SKM-1 treated with dmso at 0.1 percent for 144 hours (cell line): ENCODE measurements around the gene FARP1.

Experiments used
- DNase-seq: peaks from one replicate; lab custom pipeline; 2025; ENCODE audit not compliant: unreplicated experiment; lab: John Stamatoyannopoulos, UW

The FARP1 gene

DNA sequence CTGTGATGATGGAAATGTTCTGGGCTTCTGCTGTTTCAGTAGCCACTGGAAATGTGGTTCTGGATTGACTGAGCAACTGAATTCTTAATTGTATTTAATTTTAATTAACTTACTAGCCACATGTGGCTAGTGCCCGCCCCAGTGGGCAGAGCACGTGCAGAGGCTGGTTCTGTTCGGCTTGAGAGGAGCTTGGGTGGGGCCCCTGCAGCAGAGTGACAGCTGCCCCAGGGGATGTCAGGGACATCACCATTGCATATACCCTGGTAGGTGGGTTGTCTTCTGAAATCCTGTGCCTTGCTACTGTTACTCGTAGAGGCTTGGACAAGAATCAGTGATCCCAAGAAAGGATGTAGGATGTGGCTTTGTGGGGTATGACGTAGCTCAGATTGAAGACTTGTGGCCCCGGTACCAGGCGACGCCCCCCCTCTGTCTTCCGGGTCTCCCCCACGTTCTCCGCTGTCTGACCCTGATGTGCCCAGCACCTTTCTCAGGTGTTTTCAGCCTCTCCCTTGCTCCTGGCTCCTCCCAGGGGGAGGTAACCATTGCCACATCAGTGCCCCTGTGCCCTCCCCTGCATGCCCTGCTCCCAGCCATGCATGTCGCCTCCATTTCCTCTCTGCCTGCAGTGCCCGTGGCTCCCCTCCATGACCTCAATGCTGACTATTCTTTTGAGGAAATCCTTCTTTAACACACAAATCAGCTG lies 136.7 kb downstream of the FARP1 start:
- DNase-seq: no peak

DNA sequence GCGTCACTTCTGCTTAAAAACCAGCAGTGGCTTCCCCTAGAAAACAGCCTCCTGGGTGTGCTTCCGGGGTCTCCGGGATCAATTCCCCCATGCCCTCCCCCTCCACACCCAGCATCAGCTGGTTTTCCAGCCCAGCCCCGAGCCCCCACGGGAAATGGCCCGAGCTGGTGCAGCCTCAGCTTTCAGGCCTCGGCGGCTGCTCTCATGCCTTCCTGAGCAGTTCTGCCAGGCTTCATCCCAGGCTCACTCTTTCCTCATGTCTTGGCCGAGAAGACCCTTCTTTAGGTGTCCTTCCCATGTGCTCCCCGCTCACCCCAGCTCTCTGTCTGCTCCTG lies 137.2 kb downstream of the FARP1 start:
- no peak for DNase-seq

DNA sequence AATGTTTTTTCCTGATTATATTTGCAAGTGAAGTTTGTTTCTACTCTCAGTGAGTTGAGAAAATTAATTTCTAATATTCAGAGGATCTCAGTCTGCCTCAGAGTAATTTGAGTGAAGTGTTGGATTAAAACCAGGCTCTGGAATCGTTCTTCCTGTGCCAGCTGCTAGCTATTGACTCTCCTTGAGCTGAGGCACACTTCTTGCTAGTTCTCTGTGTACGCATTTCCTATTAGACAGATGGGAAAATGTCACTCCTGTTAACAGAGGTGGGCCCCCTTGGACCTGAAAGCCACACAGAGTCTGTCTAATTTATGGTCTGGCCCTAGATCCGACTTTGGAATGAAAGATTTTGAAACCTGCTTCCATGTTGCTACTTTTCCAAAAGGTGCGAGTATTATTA lies 141.8 kb downstream of the FARP1 start:
- DNase-seq: no peak

DNA sequence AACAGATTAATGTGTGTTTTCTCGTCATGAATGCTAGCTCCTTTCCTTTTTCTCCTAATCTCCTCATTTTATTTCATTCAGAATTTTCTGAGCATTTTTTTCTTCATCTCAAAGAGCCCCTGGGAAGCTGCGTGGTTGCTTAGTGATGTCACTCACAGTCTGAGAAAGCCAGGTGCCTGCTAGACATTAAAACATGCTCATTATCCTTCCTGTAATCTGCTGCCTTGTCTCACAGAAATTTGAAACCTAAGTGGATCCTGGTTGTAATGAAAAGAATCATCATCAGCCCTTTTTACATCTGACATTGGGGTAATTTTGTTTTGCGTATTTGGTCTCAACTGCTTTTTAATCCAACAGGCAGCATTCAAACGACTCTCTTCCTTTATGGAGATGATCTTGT lies 142.4 kb downstream of the FARP1 start:
- no peak for DNase-seq

DNA sequence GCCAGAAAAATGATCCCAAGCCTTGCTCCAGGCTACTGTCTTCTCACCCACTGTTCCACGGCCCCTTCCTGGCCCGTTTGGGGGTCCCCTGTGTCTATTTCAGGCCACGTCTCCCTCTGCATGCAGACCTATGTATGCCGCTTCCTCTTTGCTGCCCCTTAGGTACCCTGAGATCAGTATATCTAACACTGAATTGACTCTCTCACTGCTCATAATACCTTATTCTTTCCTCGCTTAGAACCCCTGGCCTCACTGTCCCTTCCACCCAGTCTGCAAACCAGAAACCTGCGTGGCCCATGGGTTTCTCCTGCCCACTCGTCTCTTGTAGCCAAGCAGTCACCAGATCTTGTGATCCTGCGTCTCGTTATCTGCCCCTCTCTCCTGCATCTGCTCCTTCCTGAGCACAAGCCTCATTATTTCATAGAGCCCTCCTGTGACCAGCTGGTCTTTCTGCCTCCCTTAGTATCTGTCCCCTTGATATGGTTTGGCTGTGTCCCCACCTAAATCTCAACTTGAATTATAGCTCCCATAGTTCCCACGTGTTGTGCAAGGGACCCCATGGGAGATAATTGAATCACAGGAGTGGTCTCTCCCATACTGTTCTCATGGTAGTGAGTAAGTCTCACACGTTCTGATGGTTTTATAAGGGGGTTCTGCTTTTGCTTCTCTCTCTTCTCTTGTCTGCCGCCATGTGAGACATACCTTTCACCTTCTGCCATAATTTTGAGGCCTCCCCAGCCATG lies 143.1 kb downstream of the FARP1 start:
- DNase-seq: no peak

DNA sequence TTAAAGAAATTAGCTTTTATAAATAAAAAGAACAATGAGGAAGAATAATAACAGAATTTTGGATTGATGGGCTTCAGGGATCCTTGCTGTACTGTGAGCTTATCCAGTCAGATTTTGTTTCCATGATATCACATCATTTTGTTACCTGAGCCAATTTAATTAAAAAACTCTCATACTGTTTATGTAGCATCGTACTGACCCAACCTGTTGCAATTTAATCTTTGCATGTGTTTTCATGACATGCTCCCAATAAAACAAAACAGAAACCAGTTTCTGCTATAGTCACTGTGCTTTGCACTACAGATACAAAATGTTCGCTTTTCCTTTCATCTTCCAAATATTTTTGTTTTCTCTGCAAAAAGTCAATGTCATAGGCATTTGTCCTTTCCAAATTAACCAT lies 143.9 kb downstream of the FARP1 start:
- DNase-seq: no peak

DNA sequence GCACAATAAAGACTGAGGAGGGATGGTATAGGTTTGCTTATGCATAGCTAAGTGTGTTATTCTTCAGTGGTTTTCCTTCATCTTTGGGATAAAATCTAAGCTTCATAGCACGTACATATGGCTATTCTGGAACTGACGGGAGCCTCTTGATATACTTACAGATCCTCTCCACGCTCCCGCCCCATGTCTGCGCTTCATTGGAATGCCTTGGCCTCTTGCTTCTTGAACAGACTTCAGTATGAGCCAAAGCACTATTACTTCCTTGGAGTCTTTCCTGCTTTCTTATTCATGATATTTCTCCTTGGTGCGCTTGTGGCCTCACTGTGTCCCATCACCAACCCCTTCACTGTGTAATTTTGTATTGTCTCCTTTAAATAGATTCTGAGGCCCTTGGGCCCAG lies 145.3 kb downstream of the FARP1 start:
- no peak for DNase-seq

DNA sequence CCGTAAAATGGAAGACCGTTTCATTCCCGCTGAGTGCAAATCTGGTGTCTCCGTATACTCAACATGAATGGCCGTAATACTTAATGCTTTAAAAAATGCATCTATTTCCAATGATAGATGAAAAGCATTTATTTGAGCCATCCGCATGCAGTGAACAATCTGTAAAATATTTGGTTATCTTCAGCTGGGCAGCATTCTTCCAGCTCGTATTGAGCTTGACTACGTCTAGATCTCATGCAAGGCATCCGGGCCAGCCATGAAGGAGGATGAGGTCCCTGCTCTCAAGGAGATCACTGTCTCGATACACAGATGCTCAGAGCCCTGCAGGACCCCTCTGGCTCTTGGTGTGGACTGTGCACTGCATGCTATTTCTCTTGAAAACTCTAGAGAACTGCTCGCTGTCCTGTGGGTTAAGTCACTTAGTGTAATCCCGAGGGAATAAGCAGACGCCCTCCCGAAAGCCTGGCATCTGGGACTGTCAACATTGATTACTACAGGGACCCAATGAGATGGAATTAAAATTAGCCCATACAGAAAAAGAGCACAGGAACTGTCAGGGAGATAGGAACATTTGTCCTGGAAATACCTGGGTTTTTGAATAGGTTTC lies 146.5 kb downstream of the FARP1 start:
- DNase-seq: no peak

DNA sequence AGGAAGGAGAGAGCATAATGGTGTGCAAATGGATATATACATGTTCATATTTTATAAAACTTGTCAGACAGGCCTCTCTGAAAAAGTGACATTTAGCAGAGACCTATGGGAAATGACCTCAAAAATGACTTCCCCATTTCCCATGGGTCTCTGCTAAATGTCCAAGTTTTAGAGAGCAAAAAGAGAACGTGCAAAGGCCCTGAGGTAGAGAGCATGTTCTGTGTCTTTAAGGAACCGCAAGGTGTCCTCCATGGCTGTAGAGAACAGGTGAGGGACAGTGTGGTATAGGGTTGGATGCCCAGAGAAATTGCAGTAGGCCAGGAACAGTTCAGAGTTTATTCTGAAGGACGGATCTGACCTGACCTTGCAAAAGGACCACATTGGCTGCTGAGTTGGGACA lies 147.4 kb downstream of the FARP1 start:
- DNase-seq: no peak

DNA sequence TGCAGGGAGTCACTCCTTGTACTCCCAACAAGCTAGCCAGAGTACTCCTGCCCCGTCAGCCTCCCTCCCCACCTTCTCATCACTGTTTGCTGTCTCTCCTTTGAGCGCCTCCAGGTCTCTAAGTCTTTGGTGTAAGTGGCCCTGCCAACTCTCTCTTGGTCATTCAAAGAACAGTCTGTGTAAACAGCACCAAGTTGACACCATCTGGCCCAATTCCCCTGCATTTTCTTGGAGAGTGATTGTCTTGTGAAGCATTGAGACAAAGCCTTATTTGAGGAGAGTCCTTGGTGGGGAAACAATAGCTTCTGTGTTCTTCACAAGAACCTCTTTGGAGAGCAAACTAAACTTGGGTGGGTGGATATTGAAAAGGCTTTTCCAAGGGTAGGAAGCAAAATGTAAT lies 148.8 kb downstream of the FARP1 start:
- DNase-seq: no peak

DNA sequence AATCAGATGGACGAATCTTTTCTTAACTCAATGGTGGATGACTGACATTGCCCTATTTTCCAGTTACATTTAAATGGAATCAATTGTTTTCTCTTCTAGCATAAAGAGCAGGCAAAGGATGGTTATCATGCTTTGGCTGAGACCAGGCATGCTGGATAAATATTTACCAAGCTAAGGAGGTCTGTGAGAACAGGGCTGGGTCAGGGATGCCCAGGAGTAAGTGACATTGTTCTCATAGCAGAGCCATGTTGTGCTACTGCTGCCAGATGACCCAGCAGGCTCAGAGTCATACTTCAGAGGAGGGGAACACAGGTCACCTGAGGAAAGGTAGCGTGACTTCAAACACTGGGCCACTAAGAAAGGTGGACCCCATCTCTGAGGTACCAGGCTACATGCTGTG lies 150.2 kb downstream of the FARP1 start:
- DNase-seq: no peak

DNA sequence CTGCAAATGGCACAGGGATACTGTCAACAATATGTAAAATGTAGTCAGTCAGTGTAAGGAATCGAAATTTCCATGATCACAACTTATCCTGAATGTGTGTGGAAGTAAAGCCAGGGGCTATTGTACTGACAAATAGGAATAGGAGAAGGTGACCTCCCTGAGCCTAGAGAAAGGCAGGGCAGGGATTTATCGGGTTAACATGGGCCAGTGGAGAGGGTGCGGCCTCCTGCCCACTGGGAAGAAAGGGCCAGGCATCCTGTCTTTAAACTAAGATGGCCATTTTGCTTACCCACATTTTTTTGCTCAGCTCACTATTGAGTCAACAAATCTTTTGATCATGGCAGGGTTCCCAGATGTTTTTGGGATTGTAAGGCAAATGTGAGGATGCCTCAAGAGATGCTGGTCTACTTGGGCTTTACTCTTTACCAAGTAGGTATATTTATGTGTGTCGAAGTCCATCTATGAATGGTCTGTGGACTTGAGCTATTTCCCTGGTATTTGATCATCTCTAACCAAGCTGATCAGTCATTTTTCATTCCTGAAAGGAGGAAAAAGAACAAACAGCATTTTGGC lies 150.8 kb downstream of the FARP1 start:
- no peak for DNase-seq

DNA sequence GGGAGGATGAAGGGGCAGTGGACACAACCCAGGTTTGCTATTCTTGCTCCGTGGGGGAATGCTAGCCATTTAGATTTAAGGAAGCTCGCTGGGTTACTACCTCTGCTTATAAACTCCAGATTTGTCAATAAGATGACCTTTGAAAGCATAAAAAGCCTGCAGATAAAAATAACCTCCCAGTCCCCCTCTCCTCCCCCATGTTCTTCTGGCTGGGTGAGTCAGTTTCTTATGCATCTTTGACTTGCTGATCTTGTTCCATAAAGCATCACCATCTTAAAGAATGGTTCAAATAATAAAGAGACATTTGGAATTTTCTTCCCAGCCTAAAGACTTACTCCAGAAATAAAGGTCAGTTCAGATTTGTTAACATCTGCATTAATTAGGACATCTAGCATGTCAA lies 152.5 kb downstream of the FARP1 start:
- no peak for DNase-seq

DNA sequence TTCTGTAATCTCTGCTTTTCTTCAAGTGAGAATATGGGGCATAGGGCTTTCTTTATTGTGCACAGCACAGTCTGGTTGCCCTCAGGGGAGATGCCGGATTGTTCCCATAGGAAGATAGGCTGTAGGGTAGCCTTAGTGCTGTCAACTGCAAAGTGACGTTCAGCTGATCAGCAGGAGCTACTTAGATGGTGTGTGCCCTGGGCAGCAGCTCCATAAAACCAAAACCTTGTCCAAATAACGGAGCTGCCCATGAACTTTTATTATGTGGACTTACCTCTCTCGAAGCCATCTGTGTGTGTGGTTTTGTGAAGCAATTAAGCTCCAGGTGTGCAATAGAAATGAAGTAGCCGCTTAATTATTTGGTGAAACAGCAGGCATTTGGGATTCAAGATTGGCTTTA lies 154.2 kb downstream of the FARP1 start:
- DNase-seq: no peak

DNA sequence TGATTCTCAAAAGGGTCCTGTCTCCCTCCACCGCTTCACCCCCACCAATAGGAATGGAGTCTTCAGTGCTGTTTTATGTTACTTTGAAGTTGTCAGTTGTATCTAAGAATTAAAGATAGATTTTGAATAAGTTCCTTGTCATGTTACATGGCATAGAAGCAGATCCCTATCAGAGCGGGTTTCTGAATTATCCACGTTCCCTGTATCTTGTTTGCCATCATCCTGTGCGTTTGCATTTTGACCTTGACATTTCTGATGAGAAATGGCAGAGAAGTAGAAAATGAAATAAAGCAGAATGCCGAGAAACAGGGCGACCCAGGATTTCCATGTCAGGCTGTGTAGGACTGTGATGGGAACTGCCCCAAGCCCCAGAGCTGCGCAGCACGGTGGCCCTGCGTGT lies 154.9 kb downstream of the FARP1 start:
- no peak for DNase-seq

DNA sequence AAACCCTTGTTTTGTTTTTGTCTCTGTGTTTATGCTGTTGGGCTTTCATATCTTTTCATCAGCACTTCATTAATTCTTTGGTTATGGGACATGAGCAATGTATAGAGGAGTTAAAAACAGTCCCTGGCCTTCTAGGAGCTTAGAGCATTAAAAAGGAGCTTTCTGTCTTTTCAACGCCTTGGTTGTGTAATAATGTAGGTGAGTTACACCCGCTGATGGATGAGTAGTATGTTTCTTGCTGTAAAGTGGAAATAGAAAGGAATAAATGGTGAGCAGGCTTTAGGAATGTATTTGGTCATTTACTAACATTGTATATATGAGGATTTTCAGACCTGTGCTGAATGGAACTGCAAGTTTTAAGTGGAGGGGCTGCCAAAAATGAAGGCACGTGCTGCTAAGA lies 155.7 kb downstream of the FARP1 start:
- no peak for DNase-seq

DNA sequence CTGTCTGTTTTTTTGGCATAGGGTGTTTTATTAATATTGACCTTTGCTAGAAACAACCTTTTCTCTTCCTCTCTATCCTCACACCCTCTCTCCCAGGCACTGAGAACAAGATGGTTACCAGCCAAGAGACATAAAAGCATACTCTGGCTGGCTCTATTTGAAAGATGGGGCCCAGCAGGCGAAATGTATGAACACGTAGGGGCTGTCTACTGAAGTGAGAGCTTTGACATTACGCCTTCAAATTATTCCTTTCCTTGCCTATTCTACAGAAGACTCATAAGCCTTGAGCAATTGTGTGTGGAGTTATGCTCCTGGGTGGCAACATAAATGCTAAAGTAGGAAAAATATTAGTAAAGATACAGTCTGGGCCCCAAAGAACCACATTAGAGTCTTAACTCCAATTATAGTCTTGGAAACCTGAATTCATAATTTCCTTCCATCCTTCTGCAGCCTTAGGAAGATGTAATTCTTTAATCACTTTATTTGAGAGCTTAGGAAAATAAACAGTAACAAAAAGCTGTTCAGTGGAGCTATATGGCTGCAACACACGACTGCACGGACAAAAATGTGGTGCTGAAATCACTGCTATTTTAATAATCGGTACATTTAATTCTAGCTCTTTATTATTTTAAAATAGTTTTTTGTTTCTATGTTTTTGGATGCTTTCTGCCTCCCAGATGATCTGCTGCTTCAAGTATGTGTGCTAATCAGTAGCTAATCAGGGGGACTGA lies 156.5 kb downstream of the FARP1 start:
- DNase-seq: no peak

DNA sequence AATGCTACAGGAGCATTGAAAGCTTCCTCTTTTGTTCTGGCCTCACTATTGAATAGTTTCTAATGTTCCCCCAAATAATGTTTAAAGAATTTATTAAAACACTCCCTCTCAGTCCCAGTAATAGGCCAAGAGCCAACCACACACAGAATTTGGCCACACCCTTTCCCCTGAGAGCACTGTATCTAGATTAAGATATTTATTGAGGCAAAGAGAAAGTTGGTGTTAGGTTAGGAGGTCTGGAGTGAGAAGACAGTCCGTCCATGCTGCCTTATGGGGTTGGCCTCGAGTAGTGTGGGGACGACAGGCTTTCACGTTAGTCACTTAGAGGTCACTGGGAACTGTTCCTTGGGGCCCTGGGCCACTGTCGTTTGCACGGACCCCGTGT lies 157.1 kb downstream of the FARP1 start:
- DNase-seq: no peak

DNA sequence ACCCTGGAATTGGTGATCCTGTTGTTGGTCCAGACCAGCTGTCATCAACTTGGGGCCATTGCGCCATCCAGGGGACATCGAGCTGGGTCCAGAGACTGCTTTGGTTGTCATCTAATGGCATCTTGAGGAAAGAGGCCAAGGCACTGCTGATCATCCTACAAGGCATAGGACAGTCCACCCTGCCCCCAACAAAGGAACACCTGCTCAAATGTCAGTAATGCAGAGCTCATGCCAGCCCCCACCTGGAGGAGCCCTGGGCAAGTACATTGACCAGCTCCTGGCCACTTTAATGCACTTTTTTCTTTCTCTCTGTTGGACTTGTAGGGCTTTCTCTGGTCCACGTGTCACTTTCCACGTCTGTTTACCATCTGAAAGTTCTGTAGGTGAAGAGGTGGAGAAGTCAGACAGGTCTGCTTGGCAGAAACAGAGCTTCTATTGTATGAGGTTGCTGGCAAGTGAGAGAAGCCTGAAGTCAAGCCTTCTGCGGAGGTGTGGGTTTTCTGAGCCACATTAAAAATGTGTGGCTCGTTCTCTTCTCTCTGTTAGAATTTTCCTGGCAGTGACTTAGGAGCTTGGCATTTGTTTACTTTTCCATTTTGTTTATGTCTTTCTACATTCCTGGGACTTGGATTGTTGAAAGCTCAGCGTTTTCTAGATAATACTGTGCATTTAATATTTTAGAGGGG lies 158.2 kb downstream of the FARP1 start:
- no peak for DNase-seq

DNA sequence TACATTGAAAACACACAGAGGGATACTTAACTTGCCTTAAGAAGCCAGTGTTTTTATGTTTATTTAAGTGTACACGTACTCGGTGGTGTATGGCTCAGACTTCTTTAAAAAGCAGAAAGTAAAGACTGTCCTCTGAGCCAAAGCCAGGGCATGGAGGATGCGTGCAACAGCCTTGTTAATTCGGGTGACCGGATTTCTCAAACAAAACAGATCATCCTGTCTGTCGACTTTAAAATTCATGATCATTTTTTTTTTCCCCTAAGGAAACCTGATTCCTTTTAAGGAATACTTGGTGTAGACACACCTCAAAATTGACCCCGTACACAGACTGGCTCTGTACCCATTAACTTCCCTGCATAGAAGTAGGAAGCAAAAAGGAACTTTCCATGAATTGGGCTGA lies 158.8 kb downstream of the FARP1 start:
- DNase-seq: no peak

DNA sequence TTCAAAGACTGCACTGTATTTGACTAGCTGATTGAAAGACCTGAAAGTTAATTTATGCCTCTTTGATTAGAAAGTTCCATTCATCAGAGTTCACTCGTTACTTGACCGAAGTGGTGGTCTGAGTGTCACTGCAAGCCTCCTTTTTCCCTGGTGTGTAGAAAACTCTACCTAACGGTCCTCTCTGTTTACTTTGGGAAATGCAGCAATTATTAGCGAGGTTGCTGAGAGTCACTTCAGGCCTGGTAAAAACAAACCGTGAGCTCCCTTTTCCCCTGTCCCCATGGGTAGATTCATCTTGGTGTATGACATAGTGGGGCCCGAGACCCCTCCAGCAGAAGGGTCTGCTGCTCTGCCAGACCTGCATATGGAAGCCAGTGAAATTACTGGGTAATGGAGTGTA lies 161.0 kb downstream of the FARP1 start:
- DNase-seq: no peak
